SK-N-SH (cell line): ENCODE measurements around the gene LRRC15. TPM values are rescaled to one million over a fixed set of nuclear protein-coding genes. Genes with fewer than 3 reads are reported as not detected.

Experiments
- CTCF ChIA-PET: fragments of 300-600, 350-600 bp; formaldehyde crosslinking; extraction: SDS; loops from one replicate; lab custom pipeline; 2021; lab: Yijun Ruan, JAX
- POLR2A ChIA-PET: fragments of 350-600 bp; sonication (Branson Sonifier 250); formaldehyde crosslinking; extraction: SDS; loops from one replicate; lab custom pipeline; 2020; ENCODE audit warnings: antibody characterized with exemption, inconsistent platforms; lab: Yijun Ruan, JAX
- DNase-seq: peaks from one replicate; pipeline ENCODE4 v3.0.0; 2012
- H2AFZ ChIP-seq: fragments of 200-600 bp; sonication (generic); 2 replicates; pipeline ENCODE4 v1.8.1; 2016; ENCODE audit warnings: antibody characterized with exemption, mild to moderate bottlenecking, low read depth
- H3F3A ChIP-seq: fragments of 200-600 bp; sonication (generic); replicated peaks from 2 replicates; pipeline ENCODE3; 2016; ENCODE audit warnings: antibody characterized with exemption, mild to moderate bottlenecking; ENCODE audit not compliant: insufficient read depth
- H3K27ac ChIP-seq, 2 experiments: fragments of 200-500 bp in 1 of 2; fragments of 200-600 bp in 1 of 2; sonication (Bioruptor generic) in 1 of 2; sonication (generic), shearing (Covaris generic) in 1 of 2; 2 replicates each; pipeline versions ENCODE4 v1.5.1 to v1.6.1; 2014 to 2016; ENCODE audit warnings: low read depth in 2 of 2, inconsistent platforms in 1 of 2, low read length in 1 of 2, mild to moderate bottlenecking in 1 of 2, mixed read lengths in 1 of 2
- H3K27me3 ChIP-seq: fragments of 200-600 bp; sonication (generic), shearing (Covaris generic); 2 replicates; pipeline ENCODE4 v1.6.1; 2016; ENCODE audit warnings: mixed run types; ENCODE audit not compliant: insufficient read depth
- H3K36me3 ChIP-seq, 2 experiments: fragments of 200-500 bp in 1 of 2; fragments of 200-600 bp in 1 of 2; sonication (Bioruptor generic) in 1 of 2; sonication (generic) in 1 of 2; replicated peaks in 1 of 2; 2 replicates each; pipeline versions ENCODE3 to v1.5.1; 2014 to 2016; ENCODE audit warnings: low read length in 1 of 2, mild to moderate bottlenecking in 1 of 2; ENCODE audit not compliant: insufficient read depth in 2 of 2, control insufficient read depth in 1 of 2
- H3K4me1 ChIP-seq, 2 experiments: fragments of 200-500 bp in 1 of 2; fragments of 200-600 bp in 1 of 2; sonication (Bioruptor generic) in 1 of 2; sonication (generic), shearing (Covaris generic) in 1 of 2; 2 replicates each; pipeline versions ENCODE4 v1.5.1 to v1.6.1; 2014 to 2016; ENCODE audit warnings: low read depth in 1 of 2, low read length in 1 of 2, mixed run types in 1 of 2; ENCODE audit not compliant: insufficient read depth in 2 of 2, control insufficient read depth in 1 of 2
- H3K4me2 ChIP-seq: fragments of 200-600 bp; sonication (generic), shearing (Covaris generic); 2 replicates; pipeline ENCODE4 v1.6.1; 2017; ENCODE audit warnings: mixed run types
- H3K4me3 ChIP-seq, 2 experiments: fragments of 200-500 bp in 1 of 2; fragments of 200-600 bp in 1 of 2; sonication (Bioruptor generic) in 1 of 2; sonication (generic), shearing (Covaris generic) in 1 of 2; 2 replicates each; pipeline versions ENCODE4 v1.5.1 to v1.8.1; 2014 to 2016; ENCODE audit warnings: low read depth in 2 of 2, inconsistent platforms in 1 of 2, low read length in 1 of 2, mild to moderate bottlenecking in 1 of 2, mixed read lengths in 1 of 2, moderate library complexity in 1 of 2
- H3K79me2 ChIP-seq: fragments of 200-600 bp; sonication (generic); 2 replicates; pipeline ENCODE4 v1.8.1; 2017; ENCODE audit warnings: mild to moderate bottlenecking; ENCODE audit not compliant: insufficient read depth
- H3K9ac ChIP-seq: fragments of 200-600 bp; sonication (generic); 2 replicates; pipeline ENCODE4 v1.6.1; 2017; ENCODE audit warnings: mixed run types
- H3K9me2 ChIP-seq: fragments of 200-600 bp; sonication (generic); 2 replicates; pipeline ENCODE4 v1.6.1; 2017; ENCODE audit warnings: mixed run types
- H3K9me3 ChIP-seq: fragments of 200-600 bp; sonication (generic); 2 replicates; pipeline ENCODE4 v1.6.1; 2017; ENCODE audit warnings: mixed run types, mild to moderate bottlenecking, moderate library complexity
- H4K20me1 ChIP-seq: fragments of 200-600 bp; sonication (generic); 2 replicates; pipeline ENCODE4 v1.6.1; 2017; ENCODE audit warnings: mild to moderate bottlenecking, mixed run types; ENCODE audit not compliant: insufficient read depth
- CTCF ChIP-seq: fragments of 200-600 bp; sonication (generic); IDR thresholded peaks from 2 replicates; pipeline ENCODE4 v1.6.1; 2017; ENCODE audit warnings: antibody characterized with exemption, mild to moderate bottlenecking, moderate library complexity
- GATA2 ChIP-seq: sonication (generic); formaldehyde crosslinking; IDR thresholded peaks from 2 replicates; pipeline ENCODE4 v1.5.0; 2020; ENCODE audit warnings: mild to moderate bottlenecking, missing genetic modification reagents
- MXI1 ChIP-seq: IDR thresholded peaks from 2 replicates; pipeline ENCODE4 v1.6.1; 2012; ENCODE audit warnings: mild to moderate bottlenecking, low read depth, low read length, improper control_type of control experiment
- NFIC ChIP-seq: IDR thresholded peaks from 2 replicates; pipeline ENCODE4 v1.4.0; 2012; ENCODE audit warnings: borderline replicate concordance
- NRF1 ChIP-seq: IDR thresholded peaks from 2 replicates; pipeline ENCODE4 v1.6.1; 2012; ENCODE audit warnings: low read depth, mild to moderate bottlenecking, low read length
- RAD21 ChIP-seq: IDR thresholded peaks from 2 replicates; pipeline ENCODE4 v1.6.1; 2012; ENCODE audit warnings: mild to moderate bottlenecking, low read length
- REST ChIP-seq: IDR thresholded peaks from 2 replicates; pipeline ENCODE4 v1.6.1; 2012; ENCODE audit warnings: mild to moderate bottlenecking, low read depth, low read length, moderate library complexity
- RXRA ChIP-seq: IDR thresholded peaks from 2 replicates; pipeline ENCODE4 v1.4.0; 2012; ENCODE audit warnings: low read depth, mild to moderate bottlenecking, borderline replicate concordance
- USF2 ChIP-seq: fragments of 150-350 bp; IDR thresholded peaks from 2 replicates; pipeline ENCODE4 v1.6.1; 2017; ENCODE audit warnings: antibody characterized with exemption, low read length, low read depth, borderline replicate concordance
- YY1 ChIP-seq: IDR thresholded peaks from 2 replicates; pipeline ENCODE4 v1.4.0; 2012; ENCODE audit warnings: low read depth, mild to moderate bottlenecking
- WGBS: methylation state at CpG from one replicate; pipeline ENCODE4 v1.1.6; 2017; ENCODE audit warnings: low lambda C conversion rate; 5-methylcytosine and 5-hydroxymethylcytosine counted together
- polyA plus RNA-seq, 3 experiments: library from polyadenylated mRNA; depleted of rRNA; stranded (reverse); fragments of >200 nt; gene quantifications; 2 replicates each; pipeline ENCODE4 v1.2.3, GENCODE V29; 2012

Gene LRRC15
- polyA plus RNA-seq, 1 of the 3 experiments (the other 2 are of a cell fraction), result 0.02 TPM

- no peak for DNase-seq
- peaks cover 6% of the 10 kb centered on the region for H3F3A ChIP-seq
- ChIA-PET CTCF (interaction anchor here (1.9 to 3.5 kb wide), 2 partner anchors 18 to 36 kb away, joined by 4 to 14 read pairs; no protein-coding TSS in a partner anchor), POLR2A (no interaction called here)
- no peaks in the 10 kb centered on the region for H3K9me3 ChIP-seq
- no peak overlapping the region for H2AFZ ChIP-seq
- no peaks in the 10 kb centered on the region for H3K79me2 ChIP-seq
- H3K27me3 ChIP-seq, result no peaks in the 10 kb centered on the region
- H3K27ac ChIP-seq, result no peak overlapping the region
- no peaks in the 10 kb centered on the region for H3K9me2 ChIP-seq
- no peaks in the 10 kb centered on the region for H4K20me1 ChIP-seq
- H3K4me2 ChIP-seq, result no peak overlapping the region
- H3K4me3 ChIP-seq, result no peak overlapping the region
- WGBS, result 95% methylated on average over 14 of the region's 14 CpGs
- no peaks in the 10 kb centered on the region for H3K36me3 ChIP-seq
- H3K4me1 ChIP-seq, result peaks cover 4 to 5% of the 10 kb centered on the region in 2 experiments; a peak in 2 of 4 replicates
- no peak overlapping the region for H3K9ac ChIP-seq
- TF ChIP-seq NFIC, result no peak
- TF ChIP-seq RAD21, result no peak
- TF ChIP-seq YY1, result no peak
- no peak for TF ChIP-seq MXI1
- no peak for TF ChIP-seq USF2
- no peak for TF ChIP-seq CTCF
- TF ChIP-seq RXRA, result no peak
- no peak for TF ChIP-seq NRF1
- TF ChIP-seq REST, result no peak
- TF ChIP-seq GATA2 (CRISPR knock-in tag), result no peak
Measured at GRCh38 chr3:194351952-194352536, 17.5 kb downstream of the LRRC15 start.
